ENCODE data around the gene GALNT12.

- TF ChIP-seq CTCF (IDR thresholded peaks at IDR 0.05; ENCODE audit: low read length) (no peak), EZH2 (IDR thresholded peaks at IDR 0.05; ENCODE audit: borderline replicate concordance, low read length) (no peak)
Observed at GRCh38 chr9:98773721-98774120, 33.7 kb upstream of the GALNT12 start.
